Transverse colon (tissue), 3 donors: ENCODE results near the gene KPNA6.

Experiments
- EP300 ChIP-seq: sonication (generic); formaldehyde crosslinking; IDR thresholded peaks from one replicate; pipeline ENCODE4 v1.6.1; 2017; ENCODE audit warnings: antibody characterized with exemption, low read depth
- POLR2A ChIP-seq: fragments of 450-650 bp; IDR thresholded peaks from one replicate; pipeline ENCODE4 v1.6.1; 2016; ENCODE audit warnings: antibody characterized with exemption, mild to moderate bottlenecking, moderate library complexity
- TF ChIP-seq, protein P1 (sequence below), 5 experiments: fragments of 200-600 bp in 3 of 5; fragments of 450-650 bp in 2 of 5; sonication (generic) in 3 of 5; IDR thresholded peaks; 1 replicate in 2 of 5; 2 replicates in 3 of 5; pipeline ENCODE4 v1.5.1; 2016 to 2017; ENCODE audit warnings: antibody characterized with exemption in 5 of 5, inconsistent platforms in 3 of 5, mild to moderate bottlenecking in 2 of 5, moderate library complexity in 1 of 5

DNA sequence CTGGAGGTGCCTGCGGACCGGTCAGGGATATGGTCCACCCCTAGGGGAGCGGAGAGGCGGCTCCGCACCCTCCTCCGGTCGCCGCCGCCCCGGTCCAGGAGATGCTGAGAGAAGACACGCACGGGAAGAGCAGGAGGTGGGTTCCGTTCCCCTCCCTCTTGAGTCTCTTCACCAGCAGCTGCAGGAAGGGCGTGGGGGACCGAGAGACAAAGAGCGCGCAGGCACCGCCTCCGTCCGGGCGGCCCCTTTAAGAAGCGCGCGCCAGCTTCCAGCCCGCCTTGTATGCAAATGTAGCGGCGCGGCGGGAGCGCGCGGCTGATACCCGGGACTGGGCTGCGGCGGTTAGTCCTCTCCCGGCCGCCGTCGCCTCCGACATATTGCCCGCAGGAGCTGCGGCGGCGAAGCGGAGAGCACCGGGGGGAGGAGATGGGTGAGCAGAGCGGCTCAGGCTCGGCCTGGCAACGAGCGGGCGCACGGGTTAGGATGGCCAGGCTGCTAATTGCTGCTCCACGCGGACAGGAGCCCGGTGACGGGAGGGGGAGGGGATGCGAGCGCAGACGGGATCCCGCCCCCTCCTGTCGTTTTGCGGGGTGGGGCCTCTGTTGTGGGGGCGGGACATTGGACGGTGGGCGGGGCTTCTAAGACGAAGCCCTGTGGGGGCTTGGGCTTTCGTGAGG, 35.1 kb upstream of the KPNA6 start, which contains the start of gene TMEM39B:
- TF ChIP-seq, protein P1, sequence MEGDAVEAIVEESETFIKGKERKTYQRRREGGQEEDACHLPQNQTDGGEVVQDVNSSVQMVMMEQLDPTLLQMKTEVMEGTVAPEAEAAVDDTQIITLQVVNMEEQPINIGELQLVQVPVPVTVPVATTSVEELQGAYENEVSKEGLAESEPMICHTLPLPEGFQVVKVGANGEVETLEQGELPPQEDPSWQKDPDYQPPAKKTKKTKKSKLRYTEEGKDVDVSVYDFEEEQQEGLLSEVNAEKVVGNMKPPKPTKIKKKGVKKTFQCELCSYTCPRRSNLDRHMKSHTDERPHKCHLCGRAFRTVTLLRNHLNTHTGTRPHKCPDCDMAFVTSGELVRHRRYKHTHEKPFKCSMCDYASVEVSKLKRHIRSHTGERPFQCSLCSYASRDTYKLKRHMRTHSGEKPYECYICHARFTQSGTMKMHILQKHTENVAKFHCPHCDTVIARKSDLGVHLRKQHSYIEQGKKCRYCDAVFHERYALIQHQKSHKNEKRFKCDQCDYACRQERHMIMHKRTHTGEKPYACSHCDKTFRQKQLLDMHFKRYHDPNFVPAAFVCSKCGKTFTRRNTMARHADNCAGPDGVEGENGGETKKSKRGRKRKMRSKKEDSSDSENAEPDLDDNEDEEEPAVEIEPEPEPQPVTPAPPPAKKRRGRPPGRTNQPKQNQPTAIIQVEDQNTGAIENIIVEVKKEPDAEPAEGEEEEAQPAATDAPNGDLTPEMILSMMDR (IDR thresholded peaks at IDR 0.05) = peak in 3 of 5 experiments; percentile 12 to 40 (median 38)
- TF ChIP-seq EP300 = no peak
- peak; percentile 44 for TF ChIP-seq POLR2A
